MCF 10A (cell line): Measurements from ENCODE around the gene LELP1. TPM values are rescaled to one million over a fixed set of nuclear protein-coding genes. Genes with fewer than 3 reads are reported as not detected.

Experiments used
- BruUV-seq: library from RNA; stranded (reverse); fragments of 400-500 nt; replicated peaks from 2 replicates; lab custom pipeline; 2021; lab: Mats Ljungman, UMichigan
- CTCF ChIA-PET: fragments of 300-600 bp; sonication (Branson Sonifier 250); formaldehyde crosslinking; extraction: SDS; loops from one replicate; lab custom pipeline; 2021; ENCODE audit warnings: antibody characterized with exemption, inconsistent platforms; lab: Yijun Ruan, JAX
- POLR2A ChIA-PET: fragments of 300-600, 350-650 bp; sonication (Branson Sonifier 250); formaldehyde crosslinking; extraction: SDS; loops from one replicate; lab custom pipeline; 2020; ENCODE audit warnings: antibody characterized with exemption, inconsistent platforms; lab: Yijun Ruan, JAX
- DNase-seq: peaks from one replicate; pipeline ENCODE4 v3.0.0-alpha.2; 2018; ENCODE audit not compliant: unreplicated experiment
- H3K27ac Mint-ChIP-seq: one replicate; pipeline ENCODE4 v1.8.0; 2022; ENCODE audit warnings: mild to moderate bottlenecking, low read depth, mixed read lengths; ENCODE audit not compliant: unreplicated experiment
- H3K27me3 Mint-ChIP-seq: one replicate; pipeline ENCODE4 v1.8.0; 2022; ENCODE audit warnings: mixed read lengths; ENCODE audit not compliant: insufficient read depth, unreplicated experiment
- H3K36me3 Mint-ChIP-seq: one replicate; pipeline ENCODE4 v1.8.0; 2022; ENCODE audit warnings: mild to moderate bottlenecking, moderate library complexity, mixed read lengths; ENCODE audit not compliant: insufficient read depth, unreplicated experiment
- H3K4me1 Mint-ChIP-seq: one replicate; pipeline ENCODE4 v1.8.0; 2022; ENCODE audit warnings: mixed read lengths; ENCODE audit not compliant: insufficient read depth, unreplicated experiment
- H3K4me3 Mint-ChIP-seq: one replicate; pipeline ENCODE4 v1.8.0; 2022; ENCODE audit warnings: mild to moderate bottlenecking, moderate library complexity, mixed read lengths; ENCODE audit not compliant: unreplicated experiment
- H3K9me3 Mint-ChIP-seq: one replicate; pipeline ENCODE4 v1.8.0; 2022; ENCODE audit warnings: mixed read lengths; ENCODE audit not compliant: unreplicated experiment
- CTCF ChIP-seq: fragments of 200-600 bp; IDR thresholded peaks from one replicate; pipeline ENCODE4 v1.8.0; 2022; ENCODE audit warnings: antibody characterized with exemption, mild to moderate bottlenecking; ENCODE audit not compliant: unreplicated experiment
- intact Hi-C: fragments of 100-400 bp; cut with micrococcal nuclease; formaldehyde crosslinking; loops from 2 replicates; pipeline ENCODE4 v1.14.1; 2022
- total RNA-seq: library from RNA; stranded (reverse); gene quantifications from 2 replicates; pipeline ENCODE4 v1.2.3, GENCODE V29; 2022

LELP1 gene
- total RNA-seq, 1 experiment from 2014 or later, result not detected

DNA sequence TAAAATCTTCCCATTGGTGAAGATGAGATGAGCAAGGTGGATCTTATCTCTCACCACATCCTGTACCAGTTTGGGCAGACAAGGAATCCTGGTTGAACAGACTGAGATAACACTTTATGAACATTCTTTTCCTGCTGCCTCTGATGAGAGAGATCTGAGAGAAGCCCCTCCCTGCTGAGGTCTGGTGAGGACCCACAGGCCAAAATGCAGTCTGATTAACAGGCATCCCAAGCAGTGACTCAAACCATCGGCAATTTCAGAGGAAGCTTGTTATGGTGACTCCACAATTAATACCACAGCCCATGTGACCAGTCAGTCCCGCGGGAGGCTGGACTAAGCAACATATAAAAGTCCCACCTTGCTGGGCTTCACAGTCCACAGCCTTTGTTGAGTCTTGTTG lies 14.0 kb downstream of the LELP1 start, which contains the start of gene PRR9:
PRR9 (plus strand) TSS at position 373 of the 400 bp plus-strand sequence. CDS start 561 bp downstream, outside the sequence.
- no peak within 1 kb of the TSS for H3K4me3 Mint-ChIP-seq
- ChIA-PET CTCF (interaction anchor here (1.4 to 15.4 kb wide), 3 partner anchors 24 to 346 kb away, joined by 3 to 185 read pairs (median 6); no protein-coding TSS in a partner anchor), POLR2A (interaction anchor here (0.7 kb wide), 1 partner anchor 456 kb away, joined by 4 read pairs; no protein-coding TSS in a partner anchor)
- H3K36me3 Mint-ChIP-seq, result no peaks in the 10 kb centered on the region
- H3K9me3 Mint-ChIP-seq, result no peaks in the 10 kb centered on the region
- BruUV-seq, result no TSS peak
- intact Hi-C loops, result no loop called here
- no peak for DNase-seq
- no peaks in the 10 kb centered on the region for H3K4me1 Mint-ChIP-seq
- TF ChIP-seq CTCF, result no peak
- H3K27me3 Mint-ChIP-seq, result peaks cover 23% of the 10 kb centered on the region
- no peak within 1 kb of the TSS for H3K27ac Mint-ChIP-seq

DNA sequence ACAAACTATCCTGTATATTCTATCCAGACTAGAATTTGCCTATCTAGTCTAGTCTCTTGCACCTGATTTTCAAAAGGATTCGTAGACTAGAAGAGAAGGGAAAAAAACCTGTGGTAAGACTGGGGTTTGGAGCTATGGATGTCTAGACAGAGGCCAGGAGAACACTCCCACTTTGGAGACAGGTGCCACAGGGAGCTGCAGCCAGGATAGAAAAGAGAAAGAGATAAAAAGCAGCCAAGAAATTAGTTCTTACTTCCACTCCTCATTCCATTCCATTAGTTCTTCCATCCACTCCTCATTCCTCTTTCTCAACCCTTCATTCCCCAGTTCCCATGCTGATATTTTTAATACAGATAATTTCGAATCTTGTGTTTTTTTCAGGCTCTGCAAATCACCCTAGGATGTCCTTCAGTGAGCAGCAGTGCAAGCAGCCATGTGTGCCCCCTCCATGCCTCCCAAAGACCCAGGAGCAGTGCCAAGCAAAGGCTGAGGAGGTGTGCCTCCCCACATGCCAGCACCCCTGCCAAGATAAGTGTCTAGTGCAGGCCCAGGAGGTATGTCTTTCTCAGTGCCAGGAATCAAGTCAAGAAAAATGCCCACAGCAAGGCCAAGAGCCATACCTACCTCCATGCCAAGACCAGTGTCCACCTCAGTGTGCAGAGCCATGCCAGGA lies 14.7 kb downstream of the LELP1 start:
- Mint-ChIP-seq H3K36me3 (no peaks in the 10 kb centered on the region), H3K9me3 (no peaks in the 10 kb centered on the region), H3K4me1 (no peaks in the 10 kb centered on the region), H3K4me3 (no peak overlapping the region), H3K27ac (no peak overlapping the region), H3K27me3 (peaks cover 23% of the 10 kb centered on the region)
- DNase-seq, result no peak
- intact Hi-C loops, result no loop called here
- CTCF ChIA-PET, result interaction anchor here (0.6 to 15.4 kb wide), 6 partner anchors 24 to 684 kb away, joined by 3 to 185 read pairs (median 3); partner anchors contain the start of gene SMCP
- TF ChIP-seq CTCF, result no peak
- no TSS peak for BruUV-seq
- POLR2A ChIA-PET, result interaction anchor here (0.7 kb wide), 2 partner anchors 110 to 457 kb away, joined by 4 read pairs; no protein-coding TSS in a partner anchor

GRCh38 chr1:153220606-153221303 lies 17.5 kb downstream of the LELP1 start:
- Mint-ChIP-seq H3K36me3 (no peaks in the 10 kb centered on the region), H3K27me3 (peaks cover 23% of the 10 kb centered on the region), H3K27ac (no peak overlapping the region), H3K4me3 (no peak overlapping the region), H3K4me1 (peaks cover 7% of the 10 kb centered on the region), H3K9me3 (no peaks in the 10 kb centered on the region)
- ChIA-PET CTCF (interaction anchor here (0.9 to 15.4 kb wide), 19 partner anchors 8 to 570 kb away, joined by 3 to 185 read pairs (median 6); partner anchors contain the start of gene LELP1), POLR2A (interaction anchor here (0.6 to 1.4 kb wide), 3 partner anchors 28 to 1040 kb away, joined by 3 read pairs; no protein-coding TSS in a partner anchor)
- BruUV-seq, result no TSS peak
- intact Hi-C loops, result loop anchor here (5.0 kb wide), 1 partner anchor 293 kb away; no protein-coding TSS in a partner anchor
- TF ChIP-seq CTCF, result no peak
- DNase-seq, result no peak
